Subcutaneous adipose tissue (tissue), 4 donors: ENCODE measurements around the gene JAKMIP3. TPM values are rescaled to one million over a fixed set of nuclear protein-coding genes. Genes with fewer than 3 reads are reported as not detected.

Experiments
- CTCF ChIP-seq: fragments of 450-650 bp; IDR thresholded peaks from one replicate; pipeline ENCODE4 v1.5.1; 2016; ENCODE audit warnings: low read depth, mild to moderate bottlenecking, control low read depth, antibody characterized with exemption, moderate library complexity
- total RNA-seq, 4 donors: library from RNA; depleted of rRNA; stranded (reverse); fragments of >200 nt; gene quantifications; one replicate each; pipeline ENCODE4 v1.1.0, GENCODE V29; 2016

Gene JAKMIP3
- total RNA-seq, 4 donors from 2014 or later: 0.16 to 0.75 (median 0.31) TPM

GRCh38 chr10:132075909-132076577 is 10.3 kb downstream of the JAKMIP3 start:
- TF ChIP-seq CTCF: no peak

GRCh38 chr10:132076578-132077081 is 10.9 kb downstream of the JAKMIP3 start:
- TF ChIP-seq CTCF: no peak

GRCh38 chr10:132077091-132077490 is 11.3 kb downstream of the JAKMIP3 start:
- TF ChIP-seq CTCF: no peak

GRCh38 chr10:132078746-132079345 is 13.1 kb downstream of the JAKMIP3 start:
- no peak for TF ChIP-seq CTCF

GRCh38 chr10:132094581-132095234 is 29.0 kb downstream of the JAKMIP3 start:
- no peak for TF ChIP-seq CTCF

GRCh38 chr10:132095403-132096113 is 29.8 kb downstream of the JAKMIP3 start:
- no peak for TF ChIP-seq CTCF

- TF ChIP-seq CTCF: no peak
These were observed 30.5 kb downstream of the JAKMIP3 start for GRCh38 chr10:132096223-132096622.
